T47D (cell line): ENCODE results near the gene SRGAP3.
A peak's percentile ranks its signal among the peaks of the same experiment; 100 is the strongest.

Experiments used
- DNase-seq, 2 experiments: peaks; one replicate each; pipeline versions ENCODE4 v3.0.0 to v3.0.0-alpha.2; 2011 to 2012; ENCODE audit warnings: low read depth in 1 of 2, low spot score in 1 of 2
- JUND ChIP-seq: IDR thresholded peaks from 2 replicates; pipeline ENCODE4 v1.6.1; 2012; ENCODE audit warnings: low read depth
- in situ Hi-C: cut with HindIII; loops from 2 replicates; pipeline ENCODE4 v1.10.0; 2016; ENCODE audit warnings: low sequenced_read_pairs, low pct_unique_long_range_greater_than_20kb

SRGAP3 gene

GRCh38 chr3:9168241-9168741 lies 81.2 kb downstream of the SRGAP3 start:
- in situ Hi-C loops = no loop called here
- no peak for TF ChIP-seq JUND
- DNase-seq = no peak

GRCh38 chr3:9167222-9167621 lies 82.2 kb downstream of the SRGAP3 start:
- in situ Hi-C loops = no loop called here
- no peak for TF ChIP-seq JUND
- no peak for DNase-seq

- TF ChIP-seq JUND = no peak
- in situ Hi-C loops = no loop called here
- no peak for DNase-seq
Measured at GRCh38 chr3:9165421-9165820, 84.0 kb downstream of the SRGAP3 start.

- in situ Hi-C loops = no loop called here
- no peak for TF ChIP-seq JUND
- no peak for DNase-seq
Measured at GRCh38 chr3:9163289-9163688, 86.2 kb downstream of the SRGAP3 start.

- in situ Hi-C loops = no loop called here
- no peak for DNase-seq
- no peak for TF ChIP-seq JUND
Measured at GRCh38 chr3:9161811-9162210, 87.6 kb downstream of the SRGAP3 start.

GRCh38 chr3:9161298-9161697 lies 88.1 kb downstream of the SRGAP3 start:
- no peak for DNase-seq
- TF ChIP-seq JUND = no peak
- in situ Hi-C loops = no loop called here

GRCh38 chr3:9158865-9159630 lies 90.4 kb downstream of the SRGAP3 start:
- no peak for TF ChIP-seq JUND
- no peak for DNase-seq
- in situ Hi-C loops = no loop called here

- in situ Hi-C loops = no loop called here
- DNase-seq = no peak
- no peak for TF ChIP-seq JUND
Measured at GRCh38 chr3:9157651-9158362, 91.6 kb downstream of the SRGAP3 start.

GRCh38 chr3:9156604-9157003 lies 92.8 kb downstream of the SRGAP3 start:
- no peak for TF ChIP-seq JUND
- in situ Hi-C loops = no loop called here
- DNase-seq = no peak

GRCh38 chr3:9155028-9155427 lies 94.4 kb downstream of the SRGAP3 start:
- in situ Hi-C loops = no loop called here
- no peak for DNase-seq
- no peak for TF ChIP-seq JUND

GRCh38 chr3:9153904-9154619 lies 95.4 kb downstream of the SRGAP3 start:
- TF ChIP-seq JUND = no peak
- no peak for DNase-seq
- in situ Hi-C loops = no loop called here

- in situ Hi-C loops = no loop called here
Measured at GRCh38 chr3:9151240-9151639, 98.2 kb downstream of the SRGAP3 start.

GRCh38 chr3:9149566-9149965 lies 99.9 kb downstream of the SRGAP3 start:
- DNase-seq = peak; percentile 54 to 87
- in situ Hi-C loops = no loop called here
- peak; percentile 66 for TF ChIP-seq JUND

More at GRCh38 chr3:9151240-9151639, 98.2 kb downstream of the SRGAP3 start:
- DNase-seq = no peak
- TF ChIP-seq JUND = no peak
